Retinal pigment epithelial cell (primary cell): Measurements from ENCODE around the gene SPOCK3.
"Not testable (repeated sequence)": the region's sequence is repeated elsewhere in the genome, so short reads cannot be mapped to it uniquely, and the experiment has no call there.

ENCODE experiments used
- DNase-seq: peaks from one replicate; pipeline ENCODE4 v3.0.0-alpha.2; 2010; ENCODE audit warnings: low read depth
- H3K4me3 ChIP-seq: 2 replicates; pipeline ENCODE4 v1.5.1; 2011; ENCODE audit warnings: mild to moderate bottlenecking, low read length, control low read depth, moderate library complexity
- CTCF ChIP-seq: conservative IDR thresholded peaks from 2 replicates; pipeline ENCODE4 v1.5.1; 2011; ENCODE audit warnings: low read depth, low read length, control low read depth, inconsistent platforms

SPOCK3 gene

GRCh38 chr4:166763018-166763417 is 471.3 kb downstream of the SPOCK3 start:
- DNase-seq, result no peak
- TF ChIP-seq CTCF, result no peak

GRCh38 chr4:166741742-166742141 is 492.6 kb downstream of the SPOCK3 start:
- DNase-seq, result no peak
- no peak for TF ChIP-seq CTCF
- H3K4me3 ChIP-seq, result no peak overlapping the region

More at GRCh38 chr4:166763018-166763417, 471.3 kb downstream of the SPOCK3 start:
- no peak overlapping the region for H3K4me3 ChIP-seq

GRCh38 chr4:166739215-166739614 is 495.1 kb downstream of the SPOCK3 start:
- not testable (repeated sequence) for H3K4me3 ChIP-seq, DNase-seq

GRCh38 chr4:166737430-166737829 is 496.9 kb downstream of the SPOCK3 start:
- no peak overlapping the region for H3K4me3 ChIP-seq
- no peak for DNase-seq
- TF ChIP-seq CTCF, result no peak

- no peak for TF ChIP-seq CTCF
- H3K4me3 ChIP-seq, result no peak overlapping the region
- no peak for DNase-seq
Observed at GRCh38 chr4:166735553-166735952, 498.7 kb downstream of the SPOCK3 start.

- no peak for DNase-seq
- no peak overlapping the region for H3K4me3 ChIP-seq
- TF ChIP-seq CTCF, result no peak
Observed at GRCh38 chr4:166734797-166735196, 499.5 kb downstream of the SPOCK3 start.

GRCh38 chr4:166733686-166734085 is 500.6 kb downstream of the SPOCK3 start:
- DNase-seq, result no peak
- no peak for TF ChIP-seq CTCF

GRCh38 chr4:166726832-166727231 is 507.5 kb downstream of the SPOCK3 start:
- no peak for TF ChIP-seq CTCF
- no peak overlapping the region for H3K4me3 ChIP-seq
- no peak for DNase-seq

More at GRCh38 chr4:166733686-166734085, 500.6 kb downstream of the SPOCK3 start:
- H3K4me3 ChIP-seq, result no peak overlapping the region
